SK-N-MC (cell line): ENCODE results near the gene FAM204A.

Source experiments
- EZH2 ChIP-seq: fragments of 200-600 bp; sonication (generic); IDR thresholded peaks from one replicate; pipeline ENCODE4 v1.6.1; 2017; ENCODE audit warnings: antibody characterized with exemption
- POLR2AphosphoS5 ChIP-seq: IDR thresholded peaks from 2 replicates; pipeline ENCODE4 v1.6.1; 2012; ENCODE audit warnings: mild to moderate bottlenecking, low read depth, low read length, borderline replicate concordance

GRCh38 chr10:118307220-118307619, 34.9 kb downstream of the FAM204A start:
- TF ChIP-seq POLR2AphosphoS5 (no peak), EZH2 (no peak)
